Activated naive CD8-positive, alpha-beta T cell treated with anti-CD3 and anti-CD28 coated beads for 36 hours (primary cell): ENCODE data around the gene CD300LB. TPM values are rescaled to one million over a fixed set of nuclear protein-coding genes. Genes with fewer than 3 reads are reported as not detected.
"Not testable (repeated sequence)": the region's sequence is repeated elsewhere in the genome, so short reads cannot be mapped to it uniquely, and the experiment has no call there.

Source experiments
- DNase-seq: peaks from one replicate; pipeline ENCODE4 v3.0.0; 2021
- H3K27ac Mint-ChIP-seq: one replicate; pipeline ENCODE4 v1.8.0; 2022; ENCODE audit warnings: mild to moderate bottlenecking, moderate library complexity, mixed read lengths
- H3K27me3 Mint-ChIP-seq: one replicate; pipeline ENCODE4 v1.8.0; 2022; ENCODE audit warnings: mild to moderate bottlenecking, mixed read lengths
- H3K36me3 Mint-ChIP-seq: one replicate; pipeline ENCODE4 v1.8.0; 2021; ENCODE audit warnings: mild to moderate bottlenecking, mixed read lengths
- H3K4me1 Mint-ChIP-seq: one replicate; pipeline ENCODE4 v1.8.0; 2021; ENCODE audit warnings: mixed read lengths
- H3K4me3 Mint-ChIP-seq: one replicate; pipeline ENCODE4 v1.8.0; 2022; ENCODE audit warnings: mild to moderate bottlenecking, moderate library complexity, mixed read lengths
- H3K9me3 Mint-ChIP-seq: one replicate; pipeline ENCODE4 v1.8.0; 2022; ENCODE audit warnings: mixed read lengths
- total RNA-seq, 2 experiments: library from RNA; stranded (reverse); gene quantifications; one replicate each; pipeline ENCODE4 v1.2.3, GENCODE V29; 2021

Gene CD300LB
- not detected for total RNA-seq

- Mint-ChIP-seq H3K27me3 (peaks cover 55% of the 10 kb centered on the region), H3K4me1 (peaks cover 2% of the 10 kb centered on the region), H3K4me3 (no peak within 1 kb of the TSS), H3K9me3 (no peaks in the 10 kb centered on the region), H3K36me3 (no peaks in the 10 kb centered on the region), H3K27ac (no peak within 1 kb of the TSS)
- DNase-seq: no peak
Observed at GRCh38 chr17:74531231-74531761, at the start of gene CD300LB. CD300LB (minus strand) TSS chr17:74531475; CDS start chr17:74531350, 125 bp downstream.

DNA sequence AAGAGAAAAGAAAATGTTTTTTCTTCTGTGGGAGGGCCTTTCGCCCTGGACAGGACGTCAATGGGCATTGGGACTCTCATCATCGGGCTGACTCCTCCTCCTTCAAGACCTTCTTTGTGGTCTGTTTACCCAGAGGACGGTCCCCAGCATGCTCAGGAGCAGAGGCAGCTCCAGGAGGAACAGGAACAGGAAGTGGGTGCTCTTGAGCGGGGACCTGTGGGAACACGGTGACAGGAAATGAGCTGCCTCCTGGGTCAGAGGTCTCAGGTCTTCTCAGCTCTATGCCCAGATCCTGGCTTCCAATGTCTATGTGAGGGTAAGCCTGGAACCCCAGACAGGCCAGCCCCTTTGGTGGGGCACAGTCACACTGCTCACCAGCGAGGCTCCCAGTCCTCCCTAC lies 48.6 kb upstream of the CD300LB start:
- Mint-ChIP-seq H3K36me3 (no peaks in the 10 kb centered on the region), H3K9me3 (peaks cover 2% of the 10 kb centered on the region), H3K27ac (no peak overlapping the region), H3K4me1 (peaks cover 5% of the 10 kb centered on the region), H3K27me3 (peaks cover 3% of the 10 kb centered on the region), H3K4me3 (no peak overlapping the region)
- DNase-seq: no peak

DNA sequence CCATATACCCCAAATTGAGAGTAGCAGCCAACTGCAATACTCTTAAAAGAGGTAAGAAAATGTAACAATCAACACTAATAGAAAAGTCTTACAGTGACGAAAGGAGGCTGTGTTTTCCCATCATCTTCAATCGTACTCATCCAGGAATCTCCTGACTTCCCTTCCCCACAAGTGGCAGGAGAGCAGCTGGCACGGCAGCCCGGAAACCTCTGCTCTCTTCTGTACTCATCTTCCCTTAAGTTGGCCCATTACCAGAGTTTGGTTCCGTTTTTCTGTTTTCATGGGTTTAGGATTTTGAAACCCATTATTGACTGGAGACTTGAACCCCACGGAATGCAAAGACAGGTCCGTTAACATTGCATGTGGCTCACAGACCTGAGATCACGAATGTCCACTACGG lies 47.7 kb upstream of the CD300LB start:
- DNase-seq: no peak
- Mint-ChIP-seq H3K4me1 (peaks cover 5% of the 10 kb centered on the region), H3K36me3 (no peaks in the 10 kb centered on the region), H3K9me3 (no peaks in the 10 kb centered on the region), H3K27ac (no peak overlapping the region), H3K4me3 (no peak overlapping the region), H3K27me3 (peaks cover 3% of the 10 kb centered on the region)

DNA sequence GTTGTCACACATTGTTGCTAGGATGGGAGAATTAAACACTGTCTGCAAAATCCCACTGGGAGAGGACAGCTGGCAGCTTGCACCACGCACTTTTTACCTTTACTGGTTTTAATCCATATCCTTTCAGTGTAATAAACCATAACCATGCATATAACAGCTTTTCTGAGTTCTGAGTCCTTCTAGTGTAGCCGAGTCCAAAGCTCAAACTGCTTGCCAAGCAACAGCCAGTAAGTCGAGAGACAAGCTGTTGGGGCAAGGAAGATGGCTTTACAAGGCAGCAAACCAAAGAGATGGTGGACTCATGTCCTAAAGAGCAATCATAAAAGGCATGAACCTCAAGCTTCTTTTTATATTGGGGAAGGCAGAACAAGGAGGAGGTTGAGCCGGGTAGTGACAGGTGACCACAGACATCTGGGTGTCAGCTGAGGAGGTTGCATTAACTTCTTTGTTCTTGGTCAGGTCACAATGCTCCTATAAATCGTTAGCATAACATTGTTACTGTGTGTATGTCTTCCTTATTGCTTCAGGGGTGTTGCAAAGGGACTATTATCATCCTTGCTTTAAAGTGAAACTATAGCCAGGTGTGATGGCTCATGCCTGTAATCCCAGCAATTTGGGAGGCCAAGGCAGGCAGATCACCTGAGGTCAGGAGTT lies 43.3 kb upstream of the CD300LB start:
- peaks cover under 1% of the 10 kb centered on the region for H3K4me1 Mint-ChIP-seq
- peaks cover 13% of the 10 kb centered on the region for H3K27me3 Mint-ChIP-seq
- H3K36me3 Mint-ChIP-seq: no peaks in the 10 kb centered on the region
- DNase-seq: no peak
- H3K4me3 Mint-ChIP-seq: no peak overlapping the region
- no peak overlapping the region for H3K27ac Mint-ChIP-seq
- H3K9me3 Mint-ChIP-seq: no peaks in the 10 kb centered on the region

DNA sequence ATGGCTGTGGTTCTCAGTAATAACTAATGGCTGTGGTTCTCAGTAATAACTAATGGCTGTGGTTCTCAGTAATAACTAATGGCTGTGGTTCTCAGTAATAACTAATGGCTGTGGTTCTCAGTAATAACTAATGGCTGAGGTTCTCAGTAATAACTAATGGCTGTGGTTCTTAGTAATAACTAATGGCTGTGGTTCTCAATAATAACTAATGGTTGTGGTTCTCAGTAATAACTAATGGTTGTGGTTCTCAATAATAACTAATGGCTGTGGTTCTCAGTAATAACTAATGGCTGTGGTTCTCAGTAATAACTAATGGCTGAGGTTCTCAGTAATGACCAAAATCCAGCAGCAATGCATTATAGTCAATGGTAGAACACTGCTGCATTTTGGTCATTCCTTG lies 42.4 kb upstream of the CD300LB start:
- H3K27ac Mint-ChIP-seq, H3K36me3 Mint-ChIP-seq, DNase-seq, H3K9me3 Mint-ChIP-seq, H3K4me3 Mint-ChIP-seq, H3K4me1 Mint-ChIP-seq: not testable (repeated sequence)
- H3K27me3 Mint-ChIP-seq: peaks cover 23% of the 10 kb centered on the region

GRCh38 chr17:74573169-74573568 lies 41.9 kb upstream of the CD300LB start:
- H3K36me3 Mint-ChIP-seq: no peaks in the 10 kb centered on the region
- no peaks in the 10 kb centered on the region for H3K9me3 Mint-ChIP-seq
- no peak for DNase-seq
- no peak overlapping the region for H3K27ac Mint-ChIP-seq
- peaks cover 4% of the 10 kb centered on the region for H3K4me1 Mint-ChIP-seq
- peaks cover 28% of the 10 kb centered on the region for H3K27me3 Mint-ChIP-seq
- H3K4me3 Mint-ChIP-seq: no peak overlapping the region

DNA sequence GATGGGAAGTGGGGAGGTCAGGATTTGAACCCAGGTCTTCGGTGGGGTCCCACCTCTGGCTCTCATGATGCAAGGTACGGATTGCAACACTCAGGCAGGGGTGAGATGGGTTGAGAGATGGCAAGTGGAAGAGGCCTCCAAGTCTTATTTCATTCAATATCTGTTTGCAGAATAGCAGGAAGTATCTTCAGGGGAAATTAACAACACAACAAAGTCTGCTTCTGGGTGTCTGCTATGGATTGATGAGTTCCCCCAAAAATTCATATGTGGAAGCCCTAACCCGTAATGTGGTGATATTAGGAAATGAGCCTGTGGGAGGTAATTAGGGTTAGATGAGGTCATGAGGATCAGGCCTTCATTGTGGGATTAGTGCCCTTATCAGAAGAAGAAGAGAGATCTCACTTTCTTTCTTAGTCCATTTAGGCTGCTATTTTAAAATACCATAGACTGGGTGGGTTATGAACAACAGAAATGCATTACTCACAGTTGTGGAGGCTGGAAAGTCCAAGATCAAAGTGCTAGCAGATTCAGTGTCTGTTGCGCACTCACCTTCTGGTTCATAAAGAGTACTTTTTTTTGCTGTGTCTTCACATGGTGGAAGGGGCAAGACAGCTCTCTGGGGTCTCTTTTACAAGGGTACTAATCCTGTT lies 40.5 kb upstream of the CD300LB start:
- Mint-ChIP-seq H3K9me3 (no peaks in the 10 kb centered on the region), H3K36me3 (no peaks in the 10 kb centered on the region), H3K4me1 (peaks cover 4% of the 10 kb centered on the region), H3K27ac (no peak overlapping the region), H3K4me3 (no peak overlapping the region), H3K27me3 (peaks cover 35% of the 10 kb centered on the region)
- no peak for DNase-seq

DNA sequence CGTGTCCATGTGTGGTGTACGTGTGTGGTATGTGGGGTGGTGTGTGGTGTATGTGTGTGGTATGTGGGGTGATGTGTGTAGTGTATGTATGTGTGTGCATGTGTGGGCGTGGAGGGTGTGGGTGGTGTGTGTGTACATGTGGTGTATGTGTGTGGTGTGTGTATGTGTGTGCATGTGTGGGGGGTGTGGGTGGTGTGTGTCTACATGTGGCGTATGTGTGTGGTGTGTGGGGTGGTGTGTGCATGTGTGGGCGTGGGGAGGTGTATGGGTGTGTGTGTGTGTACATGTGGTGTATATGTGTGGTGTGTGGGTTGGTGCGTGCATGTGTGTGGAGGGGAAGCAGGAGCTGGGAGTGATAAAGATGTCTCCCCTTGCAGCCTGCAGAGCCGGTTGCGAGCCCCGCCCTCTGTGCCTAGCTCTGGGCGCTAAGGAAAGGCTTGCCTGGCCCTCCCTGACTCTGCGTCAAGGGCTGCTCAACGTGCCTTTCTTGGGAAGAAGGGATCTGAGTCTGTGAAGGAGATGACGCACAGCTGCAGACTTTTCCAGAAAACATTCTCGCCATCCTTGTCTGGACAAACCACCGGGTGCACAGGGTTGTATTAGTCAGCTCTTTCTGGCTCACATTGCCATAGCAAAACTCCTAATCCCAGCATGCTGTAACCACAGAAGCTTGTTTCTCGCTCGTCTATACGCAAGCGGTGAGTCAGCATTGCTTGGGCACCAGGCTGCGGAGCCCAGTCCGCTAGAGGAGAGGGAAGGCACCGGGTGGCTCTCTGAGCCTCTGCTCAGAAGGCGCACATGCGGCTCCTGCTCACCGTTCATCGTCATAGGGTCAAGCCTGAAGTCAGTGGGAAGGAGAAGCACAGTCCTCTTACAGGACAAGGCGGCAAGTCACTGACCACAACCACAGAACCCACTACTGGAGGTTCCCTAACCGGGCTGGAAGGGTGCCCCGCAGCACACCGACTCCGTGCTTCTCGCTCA lies 38.0 kb upstream of the CD300LB start:
- H3K4me3 Mint-ChIP-seq: no peak overlapping the region
- H3K36me3 Mint-ChIP-seq: no peaks in the 10 kb centered on the region
- H3K27me3 Mint-ChIP-seq: peaks cover 36% of the 10 kb centered on the region
- DNase-seq: peak; percentile 25
- no peaks in the 10 kb centered on the region for H3K9me3 Mint-ChIP-seq
- peaks cover 4% of the 10 kb centered on the region for H3K4me1 Mint-ChIP-seq
- no peak overlapping the region for H3K27ac Mint-ChIP-seq

DNA sequence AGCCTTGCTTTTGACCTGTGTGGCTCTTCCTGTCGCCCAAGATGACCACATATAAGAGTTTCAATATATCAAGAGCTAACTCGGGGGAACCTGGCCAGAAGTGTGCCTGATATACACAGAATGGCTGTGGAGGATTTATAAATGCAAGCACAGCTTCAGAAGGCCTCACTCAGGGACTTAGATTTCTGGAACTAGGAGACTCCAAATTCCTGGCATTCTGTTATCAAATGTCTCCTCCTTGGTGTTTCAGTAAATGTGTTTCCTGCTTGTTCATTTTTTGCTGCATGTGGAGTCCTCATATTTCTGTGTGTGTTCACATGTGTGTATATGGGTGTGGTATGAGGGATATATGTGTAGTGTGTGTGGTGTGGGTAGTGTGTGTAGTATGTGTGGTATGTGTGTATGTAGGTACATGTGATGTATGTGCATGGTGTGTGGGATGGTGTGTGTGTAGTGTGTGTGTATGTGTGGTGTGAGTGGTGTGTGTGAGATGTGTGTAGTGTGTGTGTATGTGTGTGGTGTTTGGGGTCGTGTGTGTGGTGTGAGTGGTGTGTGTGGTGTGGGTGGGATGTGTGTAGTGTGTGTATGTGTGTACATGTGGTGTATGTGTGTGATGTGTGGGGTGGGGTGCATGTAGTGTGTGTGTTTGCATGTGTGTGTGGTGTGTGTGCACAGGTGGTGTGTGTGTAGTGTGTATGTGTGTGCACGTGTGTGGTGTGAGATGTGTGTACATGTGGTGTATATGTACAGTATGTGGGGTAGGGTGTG lies 37.0 kb upstream of the CD300LB start:
- Mint-ChIP-seq H3K27ac (no peak overlapping the region), H3K36me3 (no peaks in the 10 kb centered on the region), H3K9me3 (no peaks in the 10 kb centered on the region), H3K4me1 (peaks cover 4% of the 10 kb centered on the region), H3K27me3 (peaks cover 36% of the 10 kb centered on the region), H3K4me3 (no peak overlapping the region)
- no peak for DNase-seq

GRCh38 chr17:74567397-74567796 lies 36.1 kb upstream of the CD300LB start, which contains the start of gene CD300H:
CD300H (minus strand) TSS chr17:74567509.
- no peaks in the 10 kb centered on the region for H3K36me3 Mint-ChIP-seq
- DNase-seq: no peak
- peaks cover 36% of the 10 kb centered on the region for H3K27me3 Mint-ChIP-seq
- H3K9me3 Mint-ChIP-seq: no peaks in the 10 kb centered on the region
- H3K4me3 Mint-ChIP-seq: no peak within 1 kb of the TSS
- H3K27ac Mint-ChIP-seq: no peak within 1 kb of the TSS
- H3K4me1 Mint-ChIP-seq: peaks cover 4% of the 10 kb centered on the region

- DNase-seq: peak; percentile 19
- Mint-ChIP-seq H3K36me3 (no peaks in the 10 kb centered on the region), H3K4me1 (peaks cover 4% of the 10 kb centered on the region), H3K27ac (no peak overlapping the region), H3K27me3 (peaks cover 32% of the 10 kb centered on the region), H3K4me3 (no peak overlapping the region), H3K9me3 (no peaks in the 10 kb centered on the region)
Observed at GRCh38 chr17:74566132-74566753, 35.0 kb upstream of the CD300LB start.

DNA sequence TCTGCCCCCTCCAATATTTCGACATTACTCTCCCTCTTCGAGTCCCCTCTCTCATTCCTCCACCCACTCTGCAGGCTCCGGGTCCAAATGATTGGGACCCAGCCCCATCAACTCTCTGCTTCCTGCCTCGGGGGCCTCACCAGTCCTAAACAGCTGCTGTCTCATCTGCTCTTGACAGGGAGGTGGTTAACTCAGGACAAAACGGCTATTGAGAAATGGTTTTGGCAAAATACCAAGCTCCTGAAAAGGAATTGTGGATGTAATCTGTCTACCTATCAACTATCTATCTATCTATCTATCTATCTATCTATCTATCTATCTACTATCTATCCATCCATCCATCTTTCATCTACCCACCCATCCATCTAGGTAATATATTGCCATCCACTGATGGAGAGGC lies 33.9 kb upstream of the CD300LB start:
- DNase-seq: no peak
- H3K4me3 Mint-ChIP-seq: no peak overlapping the region
- no peaks in the 10 kb centered on the region for H3K36me3 Mint-ChIP-seq
- H3K4me1 Mint-ChIP-seq: peaks cover 4% of the 10 kb centered on the region
- H3K27me3 Mint-ChIP-seq: peaks cover 27% of the 10 kb centered on the region
- no peaks in the 10 kb centered on the region for H3K9me3 Mint-ChIP-seq
- H3K27ac Mint-ChIP-seq: no peak overlapping the region

GRCh38 chr17:74563358-74563757 lies 32.1 kb upstream of the CD300LB start:
- Mint-ChIP-seq H3K4me3 (no peak overlapping the region), H3K27ac (no peak overlapping the region), H3K27me3 (peaks cover 14% of the 10 kb centered on the region), H3K9me3 (no peaks in the 10 kb centered on the region), H3K36me3 (no peaks in the 10 kb centered on the region), H3K4me1 (peaks cover 5% of the 10 kb centered on the region)
- no peak for DNase-seq

GRCh38 chr17:74561586-74561985 lies 30.3 kb upstream of the CD300LB start:
- Mint-ChIP-seq H3K27ac (no peak overlapping the region), H3K4me1 (peaks cover 5% of the 10 kb centered on the region), H3K4me3 (no peak overlapping the region), H3K36me3 (no peaks in the 10 kb centered on the region), H3K27me3 (peaks cover 4% of the 10 kb centered on the region), H3K9me3 (peaks cover 2% of the 10 kb centered on the region)
- no peak for DNase-seq
